ENCODE measurements around the gene PDS5A.
"Not testable (repeated sequence)": the region's sequence is repeated elsewhere in the genome, so short reads cannot be mapped to it uniquely, and the experiment has no call there.

Gene PDS5A

DNA sequence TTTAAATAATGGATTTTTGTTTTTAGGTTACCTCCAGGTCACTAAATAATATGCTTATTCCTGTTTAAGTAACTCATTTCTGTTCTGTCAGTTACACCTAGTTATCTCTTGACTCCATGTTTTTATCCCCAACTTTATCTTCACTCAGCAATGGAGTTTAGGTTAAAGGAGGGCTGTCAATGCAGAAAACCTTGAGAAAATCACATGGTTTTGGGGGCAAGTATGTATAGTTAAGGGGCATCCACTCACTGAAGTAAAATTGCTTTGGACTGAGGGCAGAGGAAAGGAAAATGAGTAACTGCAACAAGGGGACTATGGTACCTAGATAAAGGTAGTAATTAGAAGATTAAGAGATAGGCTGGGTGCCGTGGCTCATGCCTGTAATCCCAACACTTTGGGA is 192.6 kb downstream of the PDS5A start:
- no peak overlapping the region for H3K4me3 ChIP-seq
- H3K27ac ChIP-seq, result no peak overlapping the region
- no peaks in the 10 kb centered on the region for H3K9me3 ChIP-seq
- H3K4me1 ChIP-seq, result no peaks in the 10 kb centered on the region
- TF ChIP-seq, protein P1, sequence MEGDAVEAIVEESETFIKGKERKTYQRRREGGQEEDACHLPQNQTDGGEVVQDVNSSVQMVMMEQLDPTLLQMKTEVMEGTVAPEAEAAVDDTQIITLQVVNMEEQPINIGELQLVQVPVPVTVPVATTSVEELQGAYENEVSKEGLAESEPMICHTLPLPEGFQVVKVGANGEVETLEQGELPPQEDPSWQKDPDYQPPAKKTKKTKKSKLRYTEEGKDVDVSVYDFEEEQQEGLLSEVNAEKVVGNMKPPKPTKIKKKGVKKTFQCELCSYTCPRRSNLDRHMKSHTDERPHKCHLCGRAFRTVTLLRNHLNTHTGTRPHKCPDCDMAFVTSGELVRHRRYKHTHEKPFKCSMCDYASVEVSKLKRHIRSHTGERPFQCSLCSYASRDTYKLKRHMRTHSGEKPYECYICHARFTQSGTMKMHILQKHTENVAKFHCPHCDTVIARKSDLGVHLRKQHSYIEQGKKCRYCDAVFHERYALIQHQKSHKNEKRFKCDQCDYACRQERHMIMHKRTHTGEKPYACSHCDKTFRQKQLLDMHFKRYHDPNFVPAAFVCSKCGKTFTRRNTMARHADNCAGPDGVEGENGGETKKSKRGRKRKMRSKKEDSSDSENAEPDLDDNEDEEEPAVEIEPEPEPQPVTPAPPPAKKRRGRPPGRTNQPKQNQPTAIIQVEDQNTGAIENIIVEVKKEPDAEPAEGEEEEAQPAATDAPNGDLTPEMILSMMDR (IDR thresholded peaks at IDR 0.05), result no peak
- intact Hi-C loops (cut with DNase I; ENCODE audit: low total_unique reads), result no loop called here
- peaks cover 0 to 11% (median 4%) of the 10 kb centered on the region in 3 donors for H3K36me3 ChIP-seq
- no peaks in the 10 kb centered on the region for H3K27me3 ChIP-seq
- no peak for DNase-seq

- H3K36me3 ChIP-seq, result peaks cover 12 to 31% (median 26%) of the 10 kb centered on the region in 3 donors
- DNase-seq; H3K4me1 ChIP-seq; H3K9me3 ChIP-seq; H3K27me3 ChIP-seq; intact Hi-C loops (cut with DNase I; ENCODE audit: low total_unique reads); H3K4me3 ChIP-seq; H3K27ac ChIP-seq: not testable (repeated sequence)
Measured at GRCh38 chr4:39781988-39782387, 195.7 kb downstream of the PDS5A start.
